Activated CD8-positive, alpha-beta memory T cell treated with anti-CD3 and anti-CD28 coated beads for 4 hours (primary cell): ENCODE data around the gene APH1B.
"Not testable (repeated sequence)": the region's sequence is repeated elsewhere in the genome, so short reads cannot be mapped to it uniquely, and the experiment has no call there.

ENCODE experiments used
- DNase-seq, 2 donors: peaks; one replicate each; pipeline ENCODE4 v3.0.0-alpha.2; 2020; ENCODE audit warnings: low read depth in 2 of 2

The APH1B gene

GRCh38 chr15:63296195-63296594, 18.8 kb downstream of the APH1B start:
- DNase-seq: no peak

- no peak for DNase-seq
These were observed 22.7 kb downstream of the APH1B start for GRCh38 chr15:63299943-63300575.

- no peak for DNase-seq
These were observed 23.7 kb downstream of the APH1B start for GRCh38 chr15:63301088-63301487.

GRCh38 chr15:63305260-63305659, 27.9 kb downstream of the APH1B start:
- DNase-seq: no peak

- no peak for DNase-seq
These were observed 29.2 kb downstream of the APH1B start for GRCh38 chr15:63306492-63307073.

- DNase-seq: no peak
These were observed 31.1 kb downstream of the APH1B start for GRCh38 chr15:63308491-63308890.

GRCh38 chr15:63308947-63309346, 31.5 kb downstream of the APH1B start:
- no peak for DNase-seq

- DNase-seq: no peak
These were observed 33.2 kb downstream of the APH1B start for GRCh38 chr15:63310646-63311045.

- DNase-seq: no peak
These were observed 34.9 kb downstream of the APH1B start for GRCh38 chr15:63312286-63312685.

- no peak for DNase-seq
These were observed 36.4 kb downstream of the APH1B start for GRCh38 chr15:63313825-63314224.

- no peak for DNase-seq
These were observed 37.0 kb downstream of the APH1B start for GRCh38 chr15:63314409-63314808.

GRCh38 chr15:63318344-63318743, 40.9 kb downstream of the APH1B start:
- DNase-seq: no peak

GRCh38 chr15:63319065-63319464, 41.7 kb downstream of the APH1B start:
- no peak for DNase-seq

GRCh38 chr15:63320446-63320845, 43.0 kb downstream of the APH1B start:
- DNase-seq: not testable (repeated sequence)

GRCh38 chr15:63320981-63321380, 43.6 kb downstream of the APH1B start:
- not testable (repeated sequence) for DNase-seq

GRCh38 chr15:63321462-63321861, 44.1 kb downstream of the APH1B start:
- DNase-seq: no peak

GRCh38 chr15:63322541-63322940, 45.1 kb downstream of the APH1B start:
- no peak for DNase-seq

GRCh38 chr15:63323798-63324563, 46.6 kb downstream of the APH1B start:
- no peak for DNase-seq

- DNase-seq: no peak
These were observed 47.4 kb downstream of the APH1B start for GRCh38 chr15:63324770-63325169.

- DNase-seq: no peak
These were observed 50.4 kb downstream of the APH1B start for GRCh38 chr15:63327648-63328421.

- no peak for DNase-seq
These were observed 52.4 kb downstream of the APH1B start for GRCh38 chr15:63329567-63330350.
